Testis (tissue), 2 donors: ENCODE results near the gene GALNT18.

Source experiments
- POLR2A ChIP-seq: fragments of 450-650 bp; IDR thresholded peaks from one replicate; pipeline ENCODE4 v1.6.1; 2017; ENCODE audit warnings: antibody characterized with exemption, mild to moderate bottlenecking, moderate library complexity
- TF ChIP-seq, protein P1 (sequence below), 3 experiments: fragments of 450-650 bp in 2 of 3; fragments of 200-600 bp in 1 of 3; sonication (generic) in 1 of 3; IDR thresholded peaks; one replicate each; pipeline ENCODE4 v1.5.1; 2016 to 2019; ENCODE audit warnings: antibody characterized with exemption in 3 of 3, mild to moderate bottlenecking in 2 of 3, moderate library complexity in 1 of 3

GRCh38 chr11:11605181-11605580, 16.6 kb downstream of the GALNT18 start:
- no peak for TF ChIP-seq POLR2A
- TF ChIP-seq, protein P1, sequence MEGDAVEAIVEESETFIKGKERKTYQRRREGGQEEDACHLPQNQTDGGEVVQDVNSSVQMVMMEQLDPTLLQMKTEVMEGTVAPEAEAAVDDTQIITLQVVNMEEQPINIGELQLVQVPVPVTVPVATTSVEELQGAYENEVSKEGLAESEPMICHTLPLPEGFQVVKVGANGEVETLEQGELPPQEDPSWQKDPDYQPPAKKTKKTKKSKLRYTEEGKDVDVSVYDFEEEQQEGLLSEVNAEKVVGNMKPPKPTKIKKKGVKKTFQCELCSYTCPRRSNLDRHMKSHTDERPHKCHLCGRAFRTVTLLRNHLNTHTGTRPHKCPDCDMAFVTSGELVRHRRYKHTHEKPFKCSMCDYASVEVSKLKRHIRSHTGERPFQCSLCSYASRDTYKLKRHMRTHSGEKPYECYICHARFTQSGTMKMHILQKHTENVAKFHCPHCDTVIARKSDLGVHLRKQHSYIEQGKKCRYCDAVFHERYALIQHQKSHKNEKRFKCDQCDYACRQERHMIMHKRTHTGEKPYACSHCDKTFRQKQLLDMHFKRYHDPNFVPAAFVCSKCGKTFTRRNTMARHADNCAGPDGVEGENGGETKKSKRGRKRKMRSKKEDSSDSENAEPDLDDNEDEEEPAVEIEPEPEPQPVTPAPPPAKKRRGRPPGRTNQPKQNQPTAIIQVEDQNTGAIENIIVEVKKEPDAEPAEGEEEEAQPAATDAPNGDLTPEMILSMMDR (IDR thresholded peaks at IDR 0.05), result no peak
